ENCODE results near the gene ECHDC3.

GRCh38 chr10:11787846-11788245 is 45.7 kb downstream of the ECHDC3 start:
- TF ChIP-seq, protein P1, sequence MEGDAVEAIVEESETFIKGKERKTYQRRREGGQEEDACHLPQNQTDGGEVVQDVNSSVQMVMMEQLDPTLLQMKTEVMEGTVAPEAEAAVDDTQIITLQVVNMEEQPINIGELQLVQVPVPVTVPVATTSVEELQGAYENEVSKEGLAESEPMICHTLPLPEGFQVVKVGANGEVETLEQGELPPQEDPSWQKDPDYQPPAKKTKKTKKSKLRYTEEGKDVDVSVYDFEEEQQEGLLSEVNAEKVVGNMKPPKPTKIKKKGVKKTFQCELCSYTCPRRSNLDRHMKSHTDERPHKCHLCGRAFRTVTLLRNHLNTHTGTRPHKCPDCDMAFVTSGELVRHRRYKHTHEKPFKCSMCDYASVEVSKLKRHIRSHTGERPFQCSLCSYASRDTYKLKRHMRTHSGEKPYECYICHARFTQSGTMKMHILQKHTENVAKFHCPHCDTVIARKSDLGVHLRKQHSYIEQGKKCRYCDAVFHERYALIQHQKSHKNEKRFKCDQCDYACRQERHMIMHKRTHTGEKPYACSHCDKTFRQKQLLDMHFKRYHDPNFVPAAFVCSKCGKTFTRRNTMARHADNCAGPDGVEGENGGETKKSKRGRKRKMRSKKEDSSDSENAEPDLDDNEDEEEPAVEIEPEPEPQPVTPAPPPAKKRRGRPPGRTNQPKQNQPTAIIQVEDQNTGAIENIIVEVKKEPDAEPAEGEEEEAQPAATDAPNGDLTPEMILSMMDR (conservative IDR thresholded peaks at IDR 0.05; ENCODE audit: low read length) = no peak
- no peak for TF ChIP-seq EZH2phosphoT487 (IDR thresholded peaks at IDR 0.05; ENCODE audit: borderline replicate concordance, low read depth, low read length)
